ENCODE measurements around the gene MTMR12.

DNA sequence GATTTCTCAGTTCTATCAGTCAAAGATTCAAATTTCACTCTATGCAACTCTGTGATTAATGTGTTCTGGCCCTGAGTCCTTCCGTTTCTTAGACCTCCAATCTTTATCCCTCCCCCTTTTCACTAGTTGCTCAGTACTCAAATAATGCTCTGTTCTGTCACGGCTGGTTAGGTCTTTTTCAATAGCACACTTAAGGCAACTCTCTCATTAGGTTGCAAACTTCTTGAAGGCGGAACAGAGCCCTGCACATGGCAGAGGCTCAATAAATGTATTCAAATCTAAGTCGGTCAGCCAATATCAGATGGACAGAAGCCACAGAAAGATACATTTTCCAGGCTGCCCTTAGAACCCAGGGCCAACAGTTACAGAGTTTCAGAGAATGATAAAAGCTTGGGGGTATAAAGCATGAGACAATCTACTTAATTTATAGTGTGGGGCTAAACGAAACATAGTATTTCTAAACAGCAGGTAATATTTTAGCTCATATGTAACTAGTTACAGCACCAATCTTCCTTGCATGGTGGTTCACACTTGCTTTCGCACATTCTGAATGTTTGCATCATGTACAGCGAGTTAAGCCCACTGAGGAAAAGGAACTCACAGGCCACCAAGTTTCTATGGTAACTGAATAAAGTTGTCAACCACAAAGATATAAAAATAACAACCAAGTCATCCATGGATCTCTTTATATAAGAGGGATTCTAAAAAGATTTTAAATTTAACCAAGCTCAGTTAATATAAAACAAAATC is 71.5 kb downstream of the MTMR12 start:
- TF ChIP-seq, protein P1, sequence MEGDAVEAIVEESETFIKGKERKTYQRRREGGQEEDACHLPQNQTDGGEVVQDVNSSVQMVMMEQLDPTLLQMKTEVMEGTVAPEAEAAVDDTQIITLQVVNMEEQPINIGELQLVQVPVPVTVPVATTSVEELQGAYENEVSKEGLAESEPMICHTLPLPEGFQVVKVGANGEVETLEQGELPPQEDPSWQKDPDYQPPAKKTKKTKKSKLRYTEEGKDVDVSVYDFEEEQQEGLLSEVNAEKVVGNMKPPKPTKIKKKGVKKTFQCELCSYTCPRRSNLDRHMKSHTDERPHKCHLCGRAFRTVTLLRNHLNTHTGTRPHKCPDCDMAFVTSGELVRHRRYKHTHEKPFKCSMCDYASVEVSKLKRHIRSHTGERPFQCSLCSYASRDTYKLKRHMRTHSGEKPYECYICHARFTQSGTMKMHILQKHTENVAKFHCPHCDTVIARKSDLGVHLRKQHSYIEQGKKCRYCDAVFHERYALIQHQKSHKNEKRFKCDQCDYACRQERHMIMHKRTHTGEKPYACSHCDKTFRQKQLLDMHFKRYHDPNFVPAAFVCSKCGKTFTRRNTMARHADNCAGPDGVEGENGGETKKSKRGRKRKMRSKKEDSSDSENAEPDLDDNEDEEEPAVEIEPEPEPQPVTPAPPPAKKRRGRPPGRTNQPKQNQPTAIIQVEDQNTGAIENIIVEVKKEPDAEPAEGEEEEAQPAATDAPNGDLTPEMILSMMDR (conservative IDR thresholded peaks at IDR 0.05; ENCODE audit: low read depth in 2 of 2), result no peak
- TF ChIP-seq, protein P2, sequence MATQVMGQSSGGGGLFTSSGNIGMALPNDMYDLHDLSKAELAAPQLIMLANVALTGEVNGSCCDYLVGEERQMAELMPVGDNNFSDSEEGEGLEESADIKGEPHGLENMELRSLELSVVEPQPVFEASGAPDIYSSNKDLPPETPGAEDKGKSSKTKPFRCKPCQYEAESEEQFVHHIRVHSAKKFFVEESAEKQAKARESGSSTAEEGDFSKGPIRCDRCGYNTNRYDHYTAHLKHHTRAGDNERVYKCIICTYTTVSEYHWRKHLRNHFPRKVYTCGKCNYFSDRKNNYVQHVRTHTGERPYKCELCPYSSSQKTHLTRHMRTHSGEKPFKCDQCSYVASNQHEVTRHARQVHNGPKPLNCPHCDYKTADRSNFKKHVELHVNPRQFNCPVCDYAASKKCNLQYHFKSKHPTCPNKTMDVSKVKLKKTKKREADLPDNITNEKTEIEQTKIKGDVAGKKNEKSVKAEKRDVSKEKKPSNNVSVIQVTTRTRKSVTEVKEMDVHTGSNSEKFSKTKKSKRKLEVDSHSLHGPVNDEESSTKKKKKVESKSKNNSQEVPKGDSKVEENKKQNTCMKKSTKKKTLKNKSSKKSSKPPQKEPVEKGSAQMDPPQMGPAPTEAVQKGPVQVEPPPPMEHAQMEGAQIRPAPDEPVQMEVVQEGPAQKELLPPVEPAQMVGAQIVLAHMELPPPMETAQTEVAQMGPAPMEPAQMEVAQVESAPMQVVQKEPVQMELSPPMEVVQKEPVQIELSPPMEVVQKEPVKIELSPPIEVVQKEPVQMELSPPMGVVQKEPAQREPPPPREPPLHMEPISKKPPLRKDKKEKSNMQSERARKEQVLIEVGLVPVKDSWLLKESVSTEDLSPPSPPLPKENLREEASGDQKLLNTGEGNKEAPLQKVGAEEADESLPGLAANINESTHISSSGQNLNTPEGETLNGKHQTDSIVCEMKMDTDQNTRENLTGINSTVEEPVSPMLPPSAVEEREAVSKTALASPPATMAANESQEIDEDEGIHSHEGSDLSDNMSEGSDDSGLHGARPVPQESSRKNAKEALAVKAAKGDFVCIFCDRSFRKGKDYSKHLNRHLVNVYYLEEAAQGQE (IDR thresholded peaks at IDR 0.05; ENCODE audit: unreplicated experiment), result no peak
- TF ChIP-seq EZH2phosphoT487 (IDR thresholded peaks at IDR 0.05; ENCODE audit: unreplicated experiment), result no peak
- no peak for TF ChIP-seq EZH2 (IDR thresholded peaks at IDR 0.05; ENCODE audit: low read depth, unreplicated experiment)
- TF ChIP-seq CREB1 (CRISPR knock-in tag; IDR thresholded peaks at IDR 0.05; ENCODE audit: low read depth), result no peak

Measured in GM23338 (cell line).